Measurements from ENCODE around the gene OR2M7.
"Not testable (repeated sequence)": the region's sequence is repeated elsewhere in the genome, so short reads cannot be mapped to it uniquely, and the experiment has no call there.

Gene OR2M7

GRCh38 chr1:248324468-248324867, at the start of gene OR2M7:
Gene OR2M7, minus strand, starts transcription at chr1:248324568. Its CDS starts 0 bp downstream, at chr1:248324568.
- no peak for DNase-seq

- no peak for DNase-seq
Measured at GRCh38 chr1:248373761-248374160, 49.4 kb upstream of the OR2M7 start.

- no peak for DNase-seq
Measured at GRCh38 chr1:248372394-248372793, 48.0 kb upstream of the OR2M7 start.

GRCh38 chr1:248366609-248367008, 42.2 kb upstream of the OR2M7 start:
- DNase-seq = no peak

- DNase-seq = no peak
Measured at GRCh38 chr1:248361121-248361715, 36.9 kb upstream of the OR2M7 start, which contains the start of gene OR2T4. Gene OR2T4, plus strand, starts transcription at chr1:248361665. Its CDS starts 0 bp downstream, at chr1:248361665.

- no peak for DNase-seq
Measured at GRCh38 chr1:248359415-248359814, 35.0 kb upstream of the OR2M7 start.

GRCh38 chr1:248348475-248348874, 24.1 kb upstream of the OR2M7 start, which contains the start of gene OR14C36:
Gene OR14C36, plus strand, starts transcription at chr1:248348775. Its CDS starts 0 bp downstream, at chr1:248348775.
- no peak for DNase-seq

- no peak for DNase-seq
Measured at GRCh38 chr1:248343451-248343850, 19.1 kb upstream of the OR2M7 start.

GRCh38 chr1:248316796-248317195, 7.6 kb downstream of the OR2M7 start:
- DNase-seq = no peak

GRCh38 chr1:248306740-248307139, 17.6 kb downstream of the OR2M7 start:
- DNase-seq = not testable (repeated sequence)

GRCh38 chr1:248306103-248306502, 18.3 kb downstream of the OR2M7 start:
- no peak for DNase-seq

GRCh38 chr1:248305672-248306071, 18.7 kb downstream of the OR2M7 start:
- DNase-seq = not testable (repeated sequence)

GRCh38 chr1:248303324-248303723, 21.0 kb downstream of the OR2M7 start, which contains the start of gene OR2T12:
Gene OR2T12, minus strand, starts transcription at chr1:248303424. Its CDS starts 7,846 bp downstream, at chr1:248295578.
- no peak for DNase-seq

GRCh38 chr1:248288391-248288790, 36.0 kb downstream of the OR2M7 start:
- no peak for DNase-seq

- no peak for DNase-seq
Measured at GRCh38 chr1:248277876-248278275, 46.5 kb downstream of the OR2M7 start, which contains the start of gene OR2T33. Gene OR2T33, minus strand, starts transcription at chr1:248277976. Its CDS starts 4,162 bp downstream, at chr1:248273814.

Measured in activated T-cell treated with anti-CD3 and anti-CD28 coated beads, Interleukin-2, amount 50 U/mL, for 48 hours (primary cell).